HUDEP-2 (cell line): ENCODE data around the gene BTBD2.
A peak's percentile ranks its signal among the peaks of the same experiment; 100 is the strongest.

Experiments used
- DNase-seq, 76 experiments: peaks; one replicate each; lab custom pipeline; 2025; ENCODE audit not compliant: unreplicated experiment in 76 of 76; lab: John Stamatoyannopoulos, UW

The BTBD2 gene

DNA sequence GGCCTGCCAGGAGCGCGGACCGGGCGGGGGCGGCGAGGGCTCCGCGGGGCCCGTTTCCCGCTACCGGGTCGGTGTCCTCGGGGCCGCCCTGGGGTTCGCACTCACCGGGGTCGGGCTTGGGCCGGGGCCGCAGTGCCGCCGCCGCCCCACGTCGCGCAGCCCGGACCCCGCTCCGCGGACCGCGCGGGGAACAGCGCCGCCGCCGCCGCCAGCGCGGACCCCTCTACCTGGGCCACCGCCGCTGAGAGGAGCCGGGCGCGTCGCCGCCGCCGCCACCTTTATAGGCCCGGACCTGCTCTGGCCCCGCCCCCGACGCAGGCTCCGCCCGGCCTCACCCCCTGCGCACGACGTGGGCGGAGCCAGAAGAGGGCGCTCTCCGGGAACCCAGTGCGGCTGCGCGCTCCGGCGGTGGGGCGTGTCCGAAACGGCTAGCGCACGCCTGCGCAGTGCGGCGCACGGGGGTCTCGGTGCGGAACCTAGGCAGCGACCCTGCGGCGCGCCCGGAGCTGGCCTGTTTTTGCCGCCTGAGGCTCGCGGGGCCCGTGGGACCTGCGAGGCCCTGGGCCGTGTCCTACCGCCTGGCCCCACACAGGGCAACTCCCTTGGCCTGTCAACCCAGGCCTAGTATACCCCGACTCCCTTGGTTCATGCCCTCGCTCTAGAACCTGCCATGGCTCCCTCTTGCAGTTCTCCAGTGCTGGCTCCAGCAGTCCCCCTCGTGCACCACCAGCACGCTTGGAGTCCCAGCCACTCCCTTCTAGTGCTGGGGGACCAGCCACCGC is 35.7 kb upstream of the BTBD2 start, which contains the start of gene MKNK2:
Gene MKNK2 (minus strand): TSS at position 254 of the 782 bp plus-strand sequence. CDS start 393 bp downstream, outside the sequence.
- peak in 69 of 76 experiments; percentile 44 to 99 (median 89) for DNase-seq

DNA sequence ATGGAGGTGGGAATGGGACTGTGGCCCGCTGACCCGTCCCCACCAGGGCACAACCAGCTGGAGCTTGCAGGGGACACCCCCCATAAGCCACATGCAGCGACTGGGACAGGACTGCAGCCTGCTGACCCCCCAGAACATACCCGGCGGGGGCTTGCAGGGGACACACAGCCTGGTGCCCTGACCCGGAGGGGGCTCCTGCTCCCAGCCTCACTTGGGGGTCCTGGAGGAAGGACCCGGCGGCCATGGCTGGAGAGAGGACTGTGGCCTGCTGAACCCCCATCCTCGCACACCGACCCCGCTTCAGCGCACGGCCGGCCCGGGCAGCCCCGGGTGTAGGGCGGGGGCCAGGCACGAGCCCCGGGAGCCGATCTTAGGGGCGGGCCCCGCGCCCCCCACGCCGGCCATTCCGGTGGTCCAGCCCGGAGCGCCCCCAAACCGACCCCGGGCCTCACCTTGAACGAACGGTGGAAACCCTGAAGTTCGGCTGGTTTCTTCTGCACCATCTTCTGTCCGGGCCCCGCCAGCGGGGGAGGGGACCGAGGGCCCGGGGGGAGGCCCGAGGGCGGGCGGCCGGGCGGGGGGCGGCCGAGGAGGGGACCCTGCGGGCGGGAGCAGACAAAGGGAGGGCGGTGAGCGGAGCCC is 35.0 kb upstream of the BTBD2 start:
- DNase-seq, result peak in 14 of 76 experiments; percentile 32 to 63 (median 56)

DNA sequence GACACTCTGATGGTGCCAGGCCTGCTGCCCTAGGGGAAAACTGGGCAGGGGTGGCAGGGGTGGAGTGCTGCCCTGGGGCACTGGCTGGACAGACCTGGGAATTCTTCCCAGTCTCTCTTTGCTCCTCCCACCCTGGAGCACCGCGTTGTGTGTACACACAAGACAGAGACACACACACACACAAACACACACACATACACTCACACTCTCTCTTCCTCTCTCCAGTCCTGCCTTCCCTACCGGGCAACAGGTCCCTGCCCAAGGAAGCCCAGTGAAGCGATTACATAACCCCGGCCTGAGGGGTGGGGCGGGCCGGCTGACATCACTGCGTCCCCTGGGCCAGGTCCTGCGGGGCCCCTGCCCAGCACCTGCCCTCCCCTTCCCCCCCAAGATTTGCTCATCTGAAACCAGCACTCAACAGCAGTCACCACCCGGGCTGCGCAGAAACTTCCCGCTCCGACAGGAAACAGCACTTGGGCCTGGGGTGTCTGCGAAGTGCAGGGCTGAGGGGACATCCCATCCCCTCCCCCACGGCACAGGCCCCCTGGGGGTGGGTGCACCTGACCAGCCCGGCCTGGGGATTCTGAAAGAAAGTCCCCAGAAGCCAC is 34.3 kb upstream of the BTBD2 start:
- DNase-seq, result peak in 45 of 76 experiments; percentile 19 to 91 (median 51)

DNA sequence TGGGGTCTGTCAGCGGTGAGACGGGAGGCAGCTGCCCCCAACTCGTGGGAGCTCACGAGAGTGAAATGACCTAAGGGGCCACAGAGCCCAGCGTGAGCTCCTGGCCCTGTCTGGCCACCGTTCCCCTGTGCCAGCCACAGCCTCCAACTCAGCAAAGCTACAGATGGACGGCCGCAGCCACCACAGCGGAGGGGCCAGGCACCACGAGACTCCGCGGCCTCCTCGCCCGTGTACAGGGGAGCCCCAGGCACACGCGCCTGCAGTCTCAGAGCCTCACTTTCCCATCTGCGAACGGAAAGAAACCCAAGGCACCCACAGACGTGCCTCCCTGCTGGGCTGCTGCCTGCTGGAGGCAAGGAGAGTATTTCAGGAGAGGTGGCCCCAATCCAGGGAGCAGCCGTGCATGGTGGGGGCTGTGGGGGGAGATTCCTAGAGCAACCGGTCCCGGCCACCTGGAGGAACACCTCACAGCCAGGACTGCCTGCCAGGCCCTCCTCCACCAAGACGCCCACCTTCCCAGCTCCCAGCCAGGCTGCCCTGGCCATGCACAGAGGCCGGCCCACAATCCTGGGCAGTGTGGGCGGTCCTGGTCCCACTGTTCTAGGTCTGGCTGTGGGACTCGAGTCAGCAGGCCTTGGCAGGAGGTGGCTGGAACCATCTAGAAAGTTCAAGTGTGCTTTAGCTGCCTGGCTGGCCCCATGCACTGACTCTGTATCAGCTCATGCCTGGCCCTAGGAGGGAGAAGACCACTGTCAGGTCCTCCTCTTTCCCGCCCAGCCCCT is 33.6 kb upstream of the BTBD2 start:
- DNase-seq, result peak in 32 of 76 experiments; percentile 28 to 72 (median 50)

DNA sequence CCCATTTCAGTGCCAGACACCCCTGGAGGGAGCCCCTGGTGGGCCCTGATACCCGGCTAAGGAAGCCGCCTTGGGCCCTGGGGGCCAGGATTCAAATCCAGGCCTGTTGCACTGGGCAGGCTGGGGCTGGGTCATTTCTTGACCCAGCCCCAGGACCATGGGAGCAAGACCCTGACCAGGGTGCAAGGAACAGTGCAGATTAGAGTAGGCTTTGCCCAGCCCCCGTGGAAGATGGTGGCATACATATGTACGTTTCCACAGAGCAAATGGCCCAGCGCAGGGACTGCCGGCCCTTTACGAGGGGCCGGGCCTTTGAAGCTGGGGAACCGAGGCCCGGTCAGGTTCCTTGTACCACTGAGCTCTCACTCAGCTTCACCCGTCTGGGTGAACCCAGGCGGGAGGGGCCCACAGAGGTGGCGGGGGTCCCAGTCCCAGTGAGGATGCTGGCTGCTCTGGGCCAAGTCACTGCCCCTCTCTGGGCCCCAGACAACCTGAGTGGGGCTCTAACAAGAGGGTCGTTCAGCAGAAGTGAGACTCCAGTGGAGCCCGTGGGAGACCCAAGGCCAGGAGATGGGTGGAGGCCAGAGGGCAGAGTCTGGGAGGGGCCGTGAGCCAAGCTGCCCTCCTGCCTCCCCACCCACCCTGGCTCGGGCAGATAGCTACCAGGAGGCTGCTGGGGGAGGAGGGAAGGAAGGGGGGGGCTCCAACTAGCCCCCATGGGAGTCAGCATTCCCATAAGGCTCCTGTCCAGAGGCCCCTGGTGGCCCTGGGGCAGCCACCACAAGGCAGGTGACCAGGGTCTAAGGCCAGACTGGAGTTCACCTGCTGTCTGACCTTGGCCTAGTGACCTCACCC is 32.8 kb upstream of the BTBD2 start:
- DNase-seq, result peak in 58 of 76 experiments; percentile 2 to 90 (median 60)

DNA sequence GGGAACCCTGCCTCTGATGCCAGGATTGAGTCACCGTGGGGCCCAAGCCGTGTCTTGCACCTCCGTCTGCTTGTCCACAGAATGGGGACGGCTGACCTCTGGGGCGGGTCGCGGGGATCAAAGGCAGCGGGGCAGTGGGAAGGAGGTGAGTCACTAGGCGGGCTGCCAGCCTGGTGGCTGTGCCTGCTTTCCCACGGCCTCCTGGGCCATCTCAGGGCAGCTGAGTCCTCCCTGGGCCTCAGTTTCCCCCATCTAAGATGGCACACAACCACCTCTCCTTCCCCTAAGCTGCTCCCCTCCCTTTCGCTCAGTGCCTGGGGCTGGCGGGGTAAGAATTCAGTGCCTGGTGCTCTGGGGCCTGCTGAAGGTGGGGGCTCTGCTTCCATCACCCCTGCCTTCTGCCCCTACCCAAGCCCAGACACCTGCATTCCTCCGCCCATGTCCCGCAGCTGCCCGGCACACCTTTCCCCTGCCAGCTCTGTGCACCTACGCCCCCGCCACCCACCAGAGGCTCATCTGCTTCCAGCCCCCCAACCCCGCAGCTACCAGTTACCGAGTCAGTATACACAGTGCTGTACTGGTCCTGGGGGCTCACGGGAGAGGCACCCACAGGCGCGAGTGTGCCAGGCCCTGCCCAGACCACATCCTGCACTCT is 32.1 kb upstream of the BTBD2 start:
- DNase-seq, result peak in 58 of 76 experiments; percentile 20 to 76 (median 56)

DNA sequence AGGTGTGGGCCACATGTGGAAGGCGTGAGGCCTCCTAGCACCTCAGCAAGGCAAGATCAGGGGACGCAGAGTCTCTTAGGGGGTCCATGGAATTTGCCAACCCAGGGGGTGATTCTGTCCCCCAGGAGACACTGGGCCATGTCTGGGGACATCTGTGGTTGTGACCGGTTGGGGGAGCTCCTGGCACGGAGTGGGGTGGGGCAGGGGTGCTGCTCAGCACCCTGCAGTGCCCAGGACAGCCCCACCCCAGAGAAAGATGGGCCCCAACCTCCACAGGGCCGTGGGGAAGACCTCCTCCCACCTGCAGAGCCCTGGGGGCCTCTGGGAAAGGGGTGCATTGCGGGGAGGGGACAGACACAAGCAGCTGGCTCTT is 31.5 kb upstream of the BTBD2 start:
- peak in 2 of 76 experiments; percentile 52 to 57 for DNase-seq

DNA sequence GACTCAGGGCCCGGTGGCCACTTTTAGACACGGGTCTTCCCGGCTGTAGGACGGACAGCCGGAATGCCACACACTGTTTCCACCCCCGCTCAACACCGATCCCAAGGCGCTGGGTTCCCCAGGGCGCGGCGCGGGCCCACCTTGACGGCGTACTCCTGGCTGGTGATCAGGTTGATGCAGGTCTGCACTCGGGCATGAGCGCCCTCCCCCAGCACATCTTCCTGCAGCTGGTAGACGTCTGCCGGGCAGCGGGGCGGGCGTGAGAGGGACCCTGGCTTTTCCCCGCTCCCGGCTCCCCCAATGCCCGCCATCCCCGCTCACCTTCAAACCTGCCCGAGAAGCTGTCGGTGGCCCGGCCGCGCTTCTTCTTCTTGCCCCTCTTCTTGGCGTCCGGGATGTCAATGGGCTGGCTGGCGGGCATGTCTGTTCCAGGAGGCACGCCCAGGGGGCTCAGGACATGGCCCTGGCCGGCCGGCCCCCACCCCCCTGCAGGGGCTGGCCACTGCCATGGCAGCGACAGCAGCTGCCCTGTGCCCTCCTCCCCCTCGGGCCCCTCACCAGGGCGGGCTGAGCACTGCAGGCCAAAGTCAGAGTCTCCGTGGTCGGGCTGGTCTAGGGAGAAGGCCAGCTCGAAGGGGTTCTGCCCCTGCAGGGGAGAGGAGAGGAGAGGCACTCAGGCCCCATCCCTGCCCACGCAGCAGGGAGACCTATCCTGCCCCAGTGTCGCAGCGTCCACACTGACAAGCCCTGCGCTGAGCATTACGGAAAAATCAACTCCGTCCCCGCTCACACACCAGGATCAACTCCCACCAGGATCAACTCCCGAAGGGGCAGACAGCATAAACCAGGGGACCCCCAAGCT is 30.8 kb upstream of the BTBD2 start:
- no peak for DNase-seq

DNA sequence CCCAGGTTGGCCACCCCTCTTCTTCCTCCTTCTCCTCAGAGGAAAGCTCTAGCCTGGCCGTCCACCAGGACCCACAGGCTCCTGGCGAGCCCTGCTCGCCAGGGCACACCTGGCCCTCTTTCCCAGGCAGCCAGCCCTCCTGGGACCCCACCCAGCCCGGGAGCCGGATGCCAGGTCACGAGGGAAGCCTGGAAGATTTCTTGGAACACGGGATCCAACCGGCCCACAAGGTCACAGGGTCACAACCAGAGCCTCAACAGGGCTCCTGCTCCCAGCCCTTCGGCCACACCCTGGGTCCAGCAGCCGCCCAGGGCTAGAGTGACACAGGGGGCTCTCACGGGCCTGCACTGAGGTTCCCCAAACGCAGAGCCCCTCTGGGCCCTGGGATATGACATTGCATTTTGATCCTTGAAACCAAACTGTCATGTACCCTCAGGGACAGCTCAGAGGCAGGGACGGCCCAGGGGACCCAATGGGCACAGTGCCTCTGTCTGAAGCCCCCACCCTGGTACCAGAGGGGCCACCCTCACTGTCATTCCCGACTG is 30.1 kb upstream of the BTBD2 start:
- DNase-seq, result no peak

DNA sequence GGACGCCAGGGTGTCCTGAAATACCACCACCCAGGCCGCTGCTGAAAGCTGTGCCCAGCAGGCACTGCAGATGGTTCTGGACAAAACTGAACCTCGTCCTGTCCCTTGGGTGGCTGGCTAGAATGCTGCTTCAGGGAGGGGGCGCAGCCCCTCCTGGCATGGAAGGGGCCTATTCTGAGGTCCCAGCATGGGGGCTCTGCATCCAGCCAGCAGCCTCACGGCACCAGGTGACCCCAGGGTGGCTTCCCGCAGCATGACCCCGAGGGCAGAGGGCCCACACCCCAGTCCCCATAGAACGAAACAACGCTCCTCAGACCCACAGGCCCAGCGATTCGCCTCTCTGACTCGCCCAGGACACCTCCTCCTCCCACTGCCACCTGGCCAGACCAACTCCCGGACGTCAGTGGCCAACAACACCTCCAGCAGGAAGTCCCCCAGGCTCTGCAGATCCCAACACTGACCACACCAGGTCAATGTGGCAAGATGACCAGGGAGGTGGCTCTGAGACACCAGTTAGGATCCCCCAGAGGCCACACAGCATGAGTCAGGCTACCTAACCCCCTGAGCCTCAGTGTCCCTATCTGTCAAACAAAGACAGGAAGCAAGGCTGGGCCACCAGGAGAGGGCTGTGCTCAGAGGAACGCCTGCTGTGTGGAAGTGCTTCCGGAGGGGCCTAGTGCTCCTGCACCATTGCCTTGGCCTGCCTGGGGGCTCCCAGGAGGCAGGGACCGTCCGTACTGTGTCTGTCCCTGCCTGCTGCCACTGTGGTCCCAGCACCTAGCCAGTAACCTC is 29.4 kb upstream of the BTBD2 start:
- DNase-seq, result no peak

DNA sequence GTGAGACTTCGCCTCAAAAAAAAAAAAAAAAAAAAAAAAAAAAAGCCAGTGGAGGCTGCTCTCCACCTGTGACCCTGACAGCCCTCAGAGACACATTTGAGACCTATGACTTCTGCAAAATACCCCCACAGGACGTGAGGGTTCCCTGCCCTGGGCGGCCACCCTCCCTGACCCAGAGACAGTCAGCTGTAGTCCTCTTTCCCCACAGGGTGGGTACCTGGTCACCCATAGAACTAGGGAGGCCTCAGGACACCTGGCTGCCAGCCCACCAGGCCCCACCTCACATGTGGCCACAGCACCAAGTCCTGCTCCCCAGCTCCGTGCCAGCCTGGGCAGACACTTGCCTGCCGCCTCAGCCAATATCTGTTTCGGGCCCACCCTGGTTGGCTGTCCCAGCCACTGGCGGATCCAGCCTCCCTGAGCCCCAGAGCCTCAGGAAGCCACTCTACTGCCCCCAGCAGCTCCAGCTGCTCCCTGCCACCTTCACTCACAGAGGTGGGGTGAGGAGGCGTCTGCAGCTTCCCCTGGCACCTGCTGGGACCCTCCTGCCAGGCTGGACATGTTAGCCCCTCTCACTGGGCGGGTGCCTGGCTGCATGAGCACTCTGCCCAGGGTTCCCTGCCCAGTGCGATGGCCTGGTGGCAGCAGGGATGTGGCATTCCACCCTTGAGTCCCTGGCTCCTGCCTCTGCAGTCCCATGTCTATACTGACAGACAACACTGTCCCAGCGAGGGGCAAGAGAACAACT is 28.6 kb upstream of the BTBD2 start:
- peak in 2 of 76 experiments; percentile 28 to 30 for DNase-seq

DNA sequence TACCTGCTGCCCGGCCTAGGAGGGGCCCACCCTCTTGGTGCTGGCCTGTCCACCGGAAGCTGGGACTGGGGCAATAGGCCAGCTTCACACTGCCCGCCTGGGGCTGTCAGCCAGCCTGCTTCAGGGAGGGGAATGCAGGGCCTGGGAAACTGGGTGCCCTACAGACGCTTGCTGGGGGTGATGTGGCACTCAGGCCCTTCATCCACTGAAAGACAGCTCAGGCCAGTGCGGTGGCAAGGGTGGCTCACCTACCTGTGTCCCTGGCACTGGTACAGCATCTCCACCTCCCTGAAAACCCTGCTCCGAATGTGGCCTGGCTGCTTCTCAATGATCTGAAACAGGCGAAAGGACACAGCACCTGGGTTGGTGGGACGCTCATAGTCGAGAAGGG is 27.7 kb upstream of the BTBD2 start:
- DNase-seq, result peak in 1 of 76 experiments; percentile 8

DNA sequence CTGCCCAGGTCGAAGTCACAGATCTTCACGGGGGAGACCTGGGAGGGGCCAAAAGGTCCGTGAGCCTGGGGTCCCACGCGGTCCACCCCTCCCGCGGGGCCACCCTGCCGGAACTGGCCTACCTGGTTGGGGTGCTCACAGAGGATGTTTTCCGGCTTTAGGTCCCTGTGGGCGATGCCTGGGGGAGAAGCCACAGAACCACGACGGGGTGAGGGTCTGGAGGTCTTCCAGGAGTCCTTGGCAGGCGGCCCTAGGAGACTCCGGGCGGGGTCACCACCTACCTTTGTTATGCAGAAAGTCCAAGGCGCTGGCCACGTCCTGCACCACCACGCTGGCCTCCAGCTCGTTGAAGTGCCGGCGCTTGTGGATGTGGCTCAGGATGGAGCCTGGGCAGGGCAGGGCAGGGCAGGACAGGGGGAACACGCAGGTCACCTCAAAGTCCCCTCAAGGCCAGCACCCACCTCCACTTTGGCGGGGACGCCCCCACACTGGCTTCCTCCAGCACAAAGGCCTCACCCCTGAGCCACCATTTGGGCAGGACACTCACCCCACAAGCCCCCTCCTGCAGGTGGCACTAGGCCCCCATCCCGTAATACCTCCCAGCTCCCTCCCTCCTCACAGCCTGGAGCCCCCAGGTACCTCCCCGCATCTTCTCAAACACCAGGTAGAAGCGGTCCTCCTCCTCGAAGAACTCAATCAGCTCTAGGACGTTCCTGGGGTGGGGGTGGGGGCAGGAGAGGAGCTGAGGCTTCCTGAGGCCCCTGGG is 27.2 kb upstream of the BTBD2 start:
- peak in 5 of 76 experiments; percentile 31 to 68 (median 54) for DNase-seq

DNA sequence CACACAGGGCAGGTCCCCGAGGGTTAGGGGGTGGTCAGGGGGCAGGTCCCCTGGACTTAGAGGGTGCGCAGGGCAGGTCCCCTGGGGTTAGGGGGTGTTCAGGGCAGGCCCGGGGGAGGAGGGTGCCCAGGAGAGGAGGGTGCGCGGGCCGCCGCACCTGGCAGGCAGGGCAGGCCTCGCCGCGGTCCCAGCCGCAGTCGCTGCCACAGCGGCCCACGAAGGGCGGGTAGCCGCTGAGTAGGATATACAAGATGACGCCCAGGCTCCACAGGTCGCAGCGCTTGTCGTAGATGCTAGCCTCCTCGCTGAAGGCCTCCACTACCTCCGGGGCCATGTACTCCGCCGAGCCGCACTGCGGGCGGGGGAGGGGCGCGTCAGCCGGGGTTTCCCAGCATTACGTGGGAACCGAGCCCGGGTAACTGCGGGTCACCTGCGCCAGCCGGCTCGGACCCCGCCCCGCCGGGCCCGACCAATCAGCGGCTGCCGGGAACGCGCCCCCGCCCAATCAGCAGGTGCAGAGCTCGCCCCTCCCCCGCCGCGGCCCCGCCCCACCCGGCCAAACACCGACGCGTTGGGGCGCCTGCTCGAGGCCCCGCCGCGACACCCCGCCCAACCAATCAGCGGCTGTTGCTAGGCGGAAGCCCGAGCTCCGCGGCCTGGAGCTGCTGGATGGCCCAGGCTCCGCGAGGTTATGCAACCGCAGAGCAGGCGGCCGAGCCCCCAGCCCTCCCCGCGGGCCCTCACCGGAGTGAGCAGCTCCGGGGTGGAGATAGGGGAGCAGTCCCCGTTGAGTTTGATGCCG is 26.4 kb upstream of the BTBD2 start:
- peak in 75 of 76 experiments; percentile 70 to 100 (median 99) for DNase-seq

DNA sequence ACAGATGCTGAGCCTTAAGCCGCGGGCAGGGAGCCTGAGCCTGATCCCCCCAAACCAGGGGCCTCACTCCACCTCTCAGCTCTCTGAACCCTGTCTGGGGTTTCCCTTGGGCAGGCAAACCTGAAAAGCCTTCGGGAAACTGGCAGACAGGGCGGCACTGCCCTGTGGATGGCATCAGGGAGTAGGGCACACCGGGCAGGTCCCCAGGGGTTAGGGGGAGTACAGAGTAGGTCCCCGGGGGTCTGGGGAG is 25.8 kb upstream of the BTBD2 start:
- no peak for DNase-seq
